HEK293 (cell line): ENCODE results near the gene AKIRIN1.
A peak's percentile ranks its signal among the peaks of the same experiment; 100 is the strongest.

Source experiments
- CTCF ChIA-PET: fragments of 350-600 bp; formaldehyde crosslinking; extraction: SDS; loops from one replicate; lab custom pipeline; 2021; ENCODE audit warnings: antibody characterized with exemption; lab: Yijun Ruan, JAX
- POLR2A ChIA-PET: fragments of 300-600 bp; formaldehyde crosslinking; extraction: SDS; loops from one replicate; lab custom pipeline; 2020; ENCODE audit warnings: antibody characterized with exemption, inconsistent platforms; lab: Yijun Ruan, JAX
- H3K27ac ChIP-seq: fragments of 200-500 bp; sonication (Bioruptor generic); 2 replicates; pipeline ENCODE4 v1.5.1; 2014; ENCODE audit warnings: low read depth, low read length, control low read depth, inconsistent platforms; ENCODE audit errors: extremely low read depth
- H3K36me3 ChIP-seq, 2 experiments: fragments of 200-500 bp in 1 of 2; sonication (Bioruptor generic) in 1 of 2; 1 replicate in 1 of 2; 2 replicates in 1 of 2; pipeline ENCODE4 v1.5.1; 2014 to 2017; ENCODE audit warnings: inconsistent platforms in 2 of 2, low read length in 2 of 2; ENCODE audit not compliant: control insufficient read depth in 2 of 2, insufficient read depth in 1 of 2
- H3K4me1 ChIP-seq: fragments of 200-500 bp; sonication (Bioruptor generic); 2 replicates; pipeline ENCODE4 v1.5.1; 2014; ENCODE audit warnings: mild to moderate bottlenecking, low read length, inconsistent platforms; ENCODE audit not compliant: control insufficient read depth, insufficient read depth
- H3K4me3 ChIP-seq: 2 replicates; pipeline ENCODE4 v1.5.1; 2011; ENCODE audit warnings: low read depth, mild to moderate bottlenecking, control low read depth, low read length, moderate library complexity
- H3K9me3 ChIP-seq: fragments of 200-500 bp; sonication (Bioruptor generic); 2 replicates; pipeline ENCODE4 v1.5.1; 2014; ENCODE audit warnings: low read depth, low read length, inconsistent platforms; ENCODE audit not compliant: control insufficient read depth, insufficient read depth
- GLIS1 ChIP-seq: fragments of 450-650 bp; formaldehyde crosslinking; IDR thresholded peaks from 2 replicates; pipeline ENCODE4 v1.5.1; 2016; ENCODE audit warnings: missing biosample characterization, missing genetic modification characterization
- HOXC10 ChIP-seq: sonication (generic); formaldehyde crosslinking; IDR thresholded peaks from 2 replicates; pipeline ENCODE4 v1.8.1; 2023; ENCODE audit warnings: mild to moderate bottlenecking, missing genetic modification reagents
- SCRT2 ChIP-seq: fragments of 450-650 bp; formaldehyde crosslinking; IDR thresholded peaks from 2 replicates; pipeline ENCODE4 v1.5.1; 2016; ENCODE audit warnings: missing biosample characterization, missing genetic modification characterization
- TCF7L2 ChIP-seq: IDR thresholded peaks from 2 replicates; pipeline ENCODE4 v1.6.1; 2011; ENCODE audit warnings: low read depth, mild to moderate bottlenecking, inconsistent platforms, low read length, moderate library complexity, borderline replicate concordance
- ZNF266 ChIP-seq: fragments of 450-650 bp; formaldehyde crosslinking; IDR thresholded peaks from 2 replicates; pipeline ENCODE4 v1.5.1; 2016; ENCODE audit warnings: missing biosample characterization, missing genetic modification characterization, low read depth
- ZNF366 ChIP-seq: fragments of 450-650 bp; formaldehyde crosslinking; conservative IDR thresholded peaks from 2 replicates; pipeline ENCODE4 v1.5.1; 2016; ENCODE audit warnings: missing biosample characterization, missing genetic modification characterization
- ZNF558 ChIP-seq: fragments of 450-650 bp; formaldehyde crosslinking; IDR thresholded peaks from 2 replicates; pipeline ENCODE4 v1.5.1; 2016; ENCODE audit warnings: missing biosample characterization, missing genetic modification characterization
- ZNF600 ChIP-seq: fragments of 450-650 bp; formaldehyde crosslinking; IDR thresholded peaks from 2 replicates; pipeline ENCODE4 v1.5.1; 2016; ENCODE audit warnings: missing biosample characterization, missing genetic modification characterization
- ZNF658 ChIP-seq: fragments of 450-650 bp; formaldehyde crosslinking; IDR thresholded peaks from 2 replicates; pipeline ENCODE4; 2016; ENCODE audit warnings: missing biosample characterization, missing genetic modification characterization
- TF ChIP-seq, protein P1 (sequence below): fragments of 450-650 bp; formaldehyde crosslinking; IDR thresholded peaks from 2 replicates; pipeline ENCODE4 v1.5.1; 2016; ENCODE audit warnings: missing biosample characterization, missing genetic modification characterization
- TF ChIP-seq, protein P2 (sequence below): fragments of 450-650 bp; formaldehyde crosslinking; IDR thresholded peaks from 2 replicates; pipeline ENCODE4 v1.5.1; 2017; ENCODE audit warnings: missing biosample characterization, missing genetic modification characterization
- TF ChIP-seq, protein P3 (sequence below): IDR thresholded peaks from 2 replicates; pipeline ENCODE4 v1.6.1; 2011; ENCODE audit warnings: mild to moderate bottlenecking, low read depth, low read length, borderline replicate concordance
- TF ChIP-seq, protein P4 (sequence below): fragments of 450-650 bp; formaldehyde crosslinking; conservative IDR thresholded peaks from 2 replicates; pipeline ENCODE4 v1.5.1; 2016; ENCODE audit warnings: low read depth, missing biosample characterization, missing genetic modification characterization
- TF ChIP-seq, protein P5 (sequence below): fragments of 450-650 bp; formaldehyde crosslinking; IDR thresholded peaks from 2 replicates; pipeline ENCODE4 v1.5.1; 2016; ENCODE audit warnings: missing biosample characterization, missing genetic modification characterization

Gene AKIRIN1

DNA sequence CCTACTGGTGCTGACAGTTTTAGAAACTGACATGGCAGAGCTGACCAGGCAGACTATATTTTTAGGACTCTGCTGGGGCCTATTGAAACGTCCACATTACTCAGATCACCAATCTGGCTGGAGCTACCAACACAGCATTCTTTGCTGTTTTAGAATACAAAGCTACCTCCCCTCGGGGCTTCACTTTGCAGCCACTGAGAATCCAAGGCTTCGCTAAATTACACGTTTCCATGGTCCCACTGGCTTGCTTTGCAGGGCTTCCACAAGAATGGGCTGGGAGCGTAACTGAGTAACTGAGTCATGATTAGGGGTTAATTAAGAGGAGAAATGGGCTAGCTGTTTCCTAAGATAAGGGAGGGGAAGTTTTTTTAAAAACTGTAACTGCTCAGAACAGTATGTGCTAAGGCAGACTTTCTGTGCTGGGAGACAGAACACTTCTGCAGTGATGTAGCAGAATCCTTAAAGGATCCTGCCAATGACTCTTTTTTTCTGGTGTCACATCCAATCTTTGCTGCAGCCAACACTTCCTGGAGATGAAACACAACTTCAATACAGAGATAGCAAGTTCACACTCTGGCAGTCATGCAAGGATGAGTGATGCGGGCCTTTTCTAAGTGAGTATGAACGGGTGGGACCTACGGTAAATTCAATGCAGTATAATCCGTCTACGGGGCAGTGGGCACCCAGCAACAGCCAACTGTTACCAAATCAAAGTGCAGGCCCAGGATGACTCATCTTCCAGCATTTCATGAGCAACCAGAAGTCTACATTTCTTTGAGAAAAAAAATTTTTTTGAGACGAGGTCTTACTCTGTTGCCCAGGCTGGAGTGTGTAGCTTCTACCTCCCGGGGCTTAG lies 56.5 kb downstream of the AKIRIN1 start:
- H3K36me3 ChIP-seq = peaks cover 0 to 6% of the 10 kb centered on the region in 2 experiments; a peak in 2 of 3 replicates
- no peak overlapping the region for H3K27ac ChIP-seq
- H3K9me3 ChIP-seq = no peaks in the 10 kb centered on the region
- no peak overlapping the region for H3K4me3 ChIP-seq
- TF ChIP-seq GLIS1 (peak; percentile 77; the same call in 1 of the 2 replicates), ZNF366 (tag by site-specific recombination) (no peak), HOXC10 (CRISPR knock-in tag) (no peak), ZNF600 (no peak), SCRT2 (peak; percentile 50)
- TF ChIP-seq, all 188 proteins: peak for 2
- ChIA-PET CTCF (no interaction called here), POLR2A (interaction anchor here (0.9 kb wide), 1 partner anchor 21 kb away, joined by 3 read pairs; the partner anchor contains the start of gene NDUFS5)
- no peaks in the 10 kb centered on the region for H3K4me1 ChIP-seq

DNA sequence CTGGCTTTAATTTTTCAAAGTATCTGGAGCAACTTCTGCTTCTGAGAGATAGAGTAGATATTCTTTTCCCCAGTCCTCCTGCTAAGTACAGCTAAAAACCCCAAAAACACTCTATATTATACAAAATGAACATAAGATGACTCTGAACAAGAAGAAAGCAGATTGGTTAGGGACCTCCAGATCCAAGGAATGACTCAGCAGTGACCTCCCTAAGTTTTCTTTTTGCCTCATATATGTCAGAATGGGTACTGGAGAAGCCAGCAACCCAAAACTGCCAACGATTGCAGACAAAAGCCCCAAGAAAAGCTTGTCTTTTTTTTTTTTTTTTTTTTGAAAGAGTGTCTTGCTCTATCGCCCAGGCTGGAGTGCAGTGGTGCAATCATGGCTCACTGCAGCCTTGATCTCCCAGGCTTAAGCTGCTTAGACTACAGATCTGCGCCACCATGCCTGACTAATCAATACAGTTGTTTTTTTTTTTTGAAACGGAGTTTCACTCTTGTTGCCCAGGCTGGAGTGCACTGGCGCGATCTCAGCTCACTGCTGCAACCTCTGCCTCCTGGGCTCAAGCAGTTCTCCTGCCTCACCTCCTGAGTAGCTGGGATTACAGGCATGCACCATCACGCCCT lies 57.8 kb downstream of the AKIRIN1 start:
- Histone ChIP-seq H3K4me1 (no peaks in the 10 kb centered on the region), H3K36me3 (peaks cover 0 to 3% of the 10 kb centered on the region in 2 experiments; a peak in 2 of 3 replicates), H3K9me3 (no peaks in the 10 kb centered on the region), H3K27ac (no peak overlapping the region), H3K4me3 (no peak overlapping the region)
- ChIA-PET POLR2A (no interaction called here), CTCF (no interaction called here)
- TF ChIP-seq TCF7L2 (no peak), HOXC10 (CRISPR knock-in tag) (no peak), ZNF658 (tag by site-specific recombination) (no peak), ZNF558 (tag by site-specific recombination) (no peak), ZNF266 (tag by site-specific recombination) (no peak)
- TF ChIP-seq, protein P1, sequence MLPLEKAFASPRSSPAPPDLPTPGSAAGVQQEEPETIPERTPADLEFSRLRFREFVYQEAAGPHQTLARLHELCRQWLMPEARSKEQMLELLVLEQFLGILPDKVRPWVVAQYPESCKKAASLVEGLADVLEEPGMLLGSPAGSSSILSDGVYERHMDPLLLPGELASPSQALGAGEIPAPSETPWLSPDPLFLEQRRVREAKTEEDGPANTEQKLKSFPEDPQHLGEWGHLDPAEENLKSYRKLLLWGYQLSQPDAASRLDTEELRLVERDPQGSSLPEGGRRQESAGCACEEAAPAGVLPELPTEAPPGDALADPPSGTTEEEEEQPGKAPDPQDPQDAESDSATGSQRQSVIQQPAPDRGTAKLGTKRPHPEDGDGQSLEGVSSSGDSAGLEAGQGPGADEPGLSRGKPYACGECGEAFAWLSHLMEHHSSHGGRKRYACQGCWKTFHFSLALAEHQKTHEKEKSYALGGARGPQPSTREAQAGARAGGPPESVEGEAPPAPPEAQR (tag by site-specific recombination) = no peak
- TF ChIP-seq, protein P2, sequence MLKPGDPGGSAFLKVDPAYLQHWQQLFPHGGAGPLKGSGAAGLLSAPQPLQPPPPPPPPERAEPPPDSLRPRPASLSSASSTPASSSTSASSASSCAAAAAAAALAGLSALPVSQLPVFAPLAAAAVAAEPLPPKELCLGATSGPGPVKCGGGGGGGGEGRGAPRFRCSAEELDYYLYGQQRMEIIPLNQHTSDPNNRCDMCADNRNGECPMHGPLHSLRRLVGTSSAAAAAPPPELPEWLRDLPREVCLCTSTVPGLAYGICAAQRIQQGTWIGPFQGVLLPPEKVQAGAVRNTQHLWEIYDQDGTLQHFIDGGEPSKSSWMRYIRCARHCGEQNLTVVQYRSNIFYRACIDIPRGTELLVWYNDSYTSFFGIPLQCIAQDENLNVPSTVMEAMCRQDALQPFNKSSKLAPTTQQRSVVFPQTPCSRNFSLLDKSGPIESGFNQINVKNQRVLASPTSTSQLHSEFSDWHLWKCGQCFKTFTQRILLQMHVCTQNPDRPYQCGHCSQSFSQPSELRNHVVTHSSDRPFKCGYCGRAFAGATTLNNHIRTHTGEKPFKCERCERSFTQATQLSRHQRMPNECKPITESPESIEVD = no peak
- TF ChIP-seq, protein P3, sequence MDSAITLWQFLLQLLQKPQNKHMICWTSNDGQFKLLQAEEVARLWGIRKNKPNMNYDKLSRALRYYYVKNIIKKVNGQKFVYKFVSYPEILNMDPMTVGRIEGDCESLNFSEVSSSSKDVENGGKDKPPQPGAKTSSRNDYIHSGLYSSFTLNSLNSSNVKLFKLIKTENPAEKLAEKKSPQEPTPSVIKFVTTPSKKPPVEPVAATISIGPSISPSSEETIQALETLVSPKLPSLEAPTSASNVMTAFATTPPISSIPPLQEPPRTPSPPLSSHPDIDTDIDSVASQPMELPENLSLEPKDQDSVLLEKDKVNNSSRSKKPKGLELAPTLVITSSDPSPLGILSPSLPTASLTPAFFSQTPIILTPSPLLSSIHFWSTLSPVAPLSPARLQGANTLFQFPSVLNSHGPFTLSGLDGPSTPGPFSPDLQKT = no peak
- TF ChIP-seq, protein P4, sequence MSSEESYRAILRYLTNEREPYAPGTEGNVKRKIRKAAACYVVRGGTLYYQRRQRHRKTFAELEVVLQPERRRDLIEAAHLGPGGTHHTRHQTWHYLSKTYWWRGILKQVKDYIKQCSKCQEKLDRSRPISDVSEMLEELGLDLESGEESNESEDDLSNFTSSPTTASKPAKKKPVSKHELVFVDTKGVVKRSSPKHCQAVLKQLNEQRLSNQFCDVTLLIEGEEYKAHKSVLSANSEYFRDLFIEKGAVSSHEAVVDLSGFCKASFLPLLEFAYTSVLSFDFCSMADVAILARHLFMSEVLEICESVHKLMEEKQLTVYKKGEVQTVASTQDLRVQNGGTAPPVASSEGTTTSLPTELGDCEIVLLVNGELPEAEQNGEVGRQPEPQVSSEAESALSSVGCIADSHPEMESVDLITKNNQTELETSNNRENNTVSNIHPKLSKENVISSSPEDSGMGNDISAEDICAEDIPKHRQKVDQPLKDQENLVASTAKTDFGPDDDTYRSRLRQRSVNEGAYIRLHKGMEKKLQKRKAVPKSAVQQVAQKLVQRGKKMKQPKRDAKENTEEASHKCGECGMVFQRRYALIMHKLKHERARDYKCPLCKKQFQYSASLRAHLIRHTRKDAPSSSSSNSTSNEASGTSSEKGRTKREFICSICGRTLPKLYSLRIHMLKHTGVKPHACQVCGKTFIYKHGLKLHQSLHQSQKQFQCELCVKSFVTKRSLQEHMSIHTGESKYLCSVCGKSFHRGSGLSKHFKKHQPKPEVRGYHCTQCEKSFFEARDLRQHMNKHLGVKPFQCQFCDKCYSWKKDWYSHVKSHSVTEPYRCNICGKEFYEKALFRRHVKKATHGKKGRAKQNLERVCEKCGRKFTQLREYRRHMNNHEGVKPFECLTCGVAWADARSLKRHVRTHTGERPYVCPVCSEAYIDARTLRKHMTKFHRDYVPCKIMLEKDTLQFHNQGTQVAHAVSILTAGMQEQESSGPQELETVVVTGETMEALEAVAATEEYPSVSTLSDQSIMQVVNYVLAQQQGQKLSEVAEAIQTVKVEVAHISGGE (tag by site-specific recombination) = no peak
- TF ChIP-seq, protein P5, sequence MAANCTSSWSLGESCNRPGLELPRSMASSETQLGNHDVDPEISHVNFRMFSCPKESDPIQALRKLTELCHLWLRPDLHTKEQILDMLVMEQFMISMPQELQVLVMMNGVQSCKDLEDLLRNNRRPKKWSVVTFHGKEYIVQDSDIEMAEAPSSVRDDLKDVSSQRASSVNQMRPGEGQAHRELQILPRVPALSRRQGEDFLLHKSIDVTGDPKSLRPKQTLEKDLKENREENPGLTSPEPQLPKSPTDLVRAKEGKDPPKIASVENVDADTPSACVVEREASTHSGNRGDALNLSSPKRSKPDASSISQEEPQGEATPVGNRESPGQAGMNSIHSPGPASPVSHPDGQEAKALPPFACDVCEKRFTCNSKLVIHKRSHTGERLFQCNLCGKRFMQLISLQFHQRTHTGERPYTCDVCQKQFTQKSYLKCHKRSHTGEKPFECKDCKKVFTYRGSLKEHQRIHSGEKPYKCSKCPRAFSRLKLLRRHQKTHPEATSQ = no peak
